Effector CD4-positive, alpha-beta T cell (primary cell): ENCODE results near the gene RIMBP3C.
"Not testable (repeated sequence)": the region's sequence is repeated elsewhere in the genome, so short reads cannot be mapped to it uniquely, and the experiment has no call there.

Experiments used
- DNase-seq: peaks from one replicate; pipeline ENCODE4 v3.0.0-alpha.2; 2020

RIMBP3C gene

GRCh38 chr22:21571679-21572078 is 20.4 kb upstream of the RIMBP3C start:
- no peak for DNase-seq

DNA sequence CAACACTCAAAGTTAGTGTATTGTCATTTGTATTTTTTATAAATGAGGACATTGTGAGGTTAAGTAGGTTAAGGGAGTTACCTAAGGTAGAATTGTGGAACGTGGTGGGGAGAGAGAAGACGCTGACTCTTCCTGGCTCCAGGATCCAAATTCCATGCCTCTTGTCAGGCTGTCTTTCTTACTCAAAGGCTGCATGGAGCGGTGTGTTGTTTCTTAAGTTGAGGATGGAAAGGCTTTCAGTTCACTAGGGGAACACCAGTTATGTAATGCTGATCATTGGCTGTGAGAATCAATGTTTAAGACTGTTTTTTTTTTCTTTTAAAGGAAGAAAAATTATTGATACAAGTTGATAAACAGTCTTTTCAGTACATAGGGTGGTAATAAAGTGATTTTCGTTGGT is 19.1 kb upstream of the RIMBP3C start:
- DNase-seq, result no peak

GRCh38 chr22:21569459-21570170 is 18.4 kb upstream of the RIMBP3C start:
- no peak for DNase-seq

DNA sequence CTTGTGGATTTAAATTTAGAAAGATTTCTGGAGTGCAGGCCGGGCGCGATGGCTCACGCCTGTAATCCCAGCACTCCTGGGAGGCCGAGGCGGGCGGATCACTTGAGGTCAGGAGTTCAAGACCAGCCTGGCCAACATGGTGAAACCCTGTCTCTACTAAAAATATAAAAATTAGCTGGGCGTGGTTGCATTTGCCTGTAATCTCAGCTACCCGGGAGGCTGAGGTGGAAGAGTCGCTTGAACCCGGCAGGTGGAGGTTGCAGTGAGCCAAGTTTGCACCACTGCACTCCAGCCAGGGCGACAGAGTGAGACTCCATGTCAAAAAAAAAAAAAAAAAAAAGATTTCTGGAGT is 17.8 kb upstream of the RIMBP3C start:
- DNase-seq, result not testable (repeated sequence)

DNA sequence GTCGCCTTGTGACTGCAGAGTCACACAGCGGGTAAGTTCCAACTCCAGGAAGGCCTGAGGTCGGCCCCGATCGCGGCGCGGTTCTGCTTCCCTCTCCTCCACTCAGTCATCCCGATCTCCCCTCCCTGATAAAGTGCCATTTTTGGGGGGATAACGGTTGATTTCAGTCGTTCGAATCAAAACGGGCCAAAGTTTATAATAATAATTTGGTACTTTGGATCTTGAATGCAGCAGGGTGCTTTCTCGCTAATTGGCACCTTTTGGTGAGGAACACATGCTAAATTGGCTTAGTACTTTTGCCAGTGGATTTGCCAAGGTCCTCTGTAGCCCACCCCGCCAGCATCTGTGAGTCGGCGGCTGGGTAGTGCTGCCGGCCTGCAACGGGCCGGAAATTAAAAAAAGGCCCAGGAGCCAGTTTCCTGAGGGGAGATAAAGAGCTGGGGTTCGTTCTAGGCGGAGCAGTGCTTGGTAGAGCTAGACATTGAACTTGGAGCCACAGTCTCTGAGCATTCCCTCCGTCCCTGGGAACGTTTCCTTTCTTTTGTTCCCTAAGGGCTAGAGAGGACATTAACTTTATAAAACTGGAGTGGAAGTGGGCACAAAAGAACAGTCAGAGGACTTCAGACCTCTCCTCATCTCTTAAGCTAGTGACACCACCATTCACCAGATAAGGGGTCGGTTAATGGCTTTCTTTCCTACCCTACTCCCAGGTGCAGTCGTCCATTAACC is 17.2 kb upstream of the RIMBP3C start:
- DNase-seq, result no peak

DNA sequence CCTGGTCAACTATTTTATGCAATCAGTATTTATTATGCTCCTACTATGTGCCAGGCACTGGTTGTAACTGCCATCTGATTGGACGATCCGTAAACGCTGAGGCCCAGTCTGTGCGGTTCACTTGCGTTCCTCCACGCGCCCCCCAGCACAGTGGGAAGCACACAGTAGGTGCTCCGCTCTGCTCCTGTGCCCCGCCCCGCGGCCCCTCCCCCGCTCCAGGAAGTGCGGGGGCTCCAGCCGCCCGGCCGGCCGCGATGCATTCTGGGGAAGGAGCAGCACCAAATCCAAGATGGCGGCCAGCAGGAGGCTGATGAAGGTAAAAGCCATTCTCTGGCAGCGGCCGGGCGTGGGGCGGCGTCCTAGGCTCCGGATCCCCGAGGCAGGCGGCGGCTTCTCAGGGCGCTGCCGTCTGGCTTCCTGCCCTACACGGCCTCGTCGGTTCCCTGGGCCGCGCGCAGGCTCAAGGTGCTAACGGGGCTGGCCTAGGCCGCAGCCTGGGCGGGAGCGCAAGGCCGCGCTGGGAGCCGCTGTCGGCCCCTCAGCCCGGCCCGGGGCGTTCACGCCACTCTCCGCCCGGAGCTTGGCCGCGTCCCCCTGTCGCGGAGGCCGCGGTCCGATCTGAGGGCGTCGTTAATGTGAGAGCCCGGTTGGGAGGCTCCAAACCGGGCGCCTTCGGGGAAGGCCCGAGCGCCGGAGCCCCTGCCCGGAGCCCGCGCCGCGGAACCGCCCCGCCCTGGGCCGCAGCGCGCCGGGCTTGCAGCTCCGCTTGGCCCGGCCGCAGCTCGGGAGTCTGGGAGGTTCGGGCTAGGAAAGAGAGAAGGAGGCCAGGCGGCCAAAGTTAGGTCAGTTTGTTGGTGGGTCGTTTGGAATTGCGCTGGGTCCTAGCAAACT is 16.4 kb upstream of the RIMBP3C start, which contains the start of gene UBE2L3:
Gene UBE2L3, plus strand, starts transcription at position 259 of the 891 bp plus-strand sequence. Its CDS starts 31 bp downstream, at position 290.
- DNase-seq, result peak; percentile 75

DNA sequence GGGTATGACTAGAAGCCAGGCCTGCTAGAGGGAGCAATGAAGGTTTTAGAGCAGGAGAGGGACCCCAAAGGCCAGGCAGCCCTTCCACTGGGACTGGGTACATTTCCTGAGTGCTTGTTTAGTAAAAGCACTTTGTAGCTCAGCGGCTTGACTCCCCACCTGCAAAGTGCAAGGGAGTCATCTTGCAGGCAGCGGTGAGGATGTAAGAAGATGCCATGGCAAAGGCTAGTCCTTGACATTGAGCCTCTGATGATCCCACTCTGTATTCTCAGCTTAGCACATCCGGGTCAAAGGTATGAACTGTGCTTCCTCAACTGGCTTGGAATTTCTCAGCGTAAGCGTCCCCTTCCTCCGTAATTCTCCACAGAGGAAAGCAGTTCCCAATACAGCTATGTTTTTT is 13.2 kb upstream of the RIMBP3C start:
- no peak for DNase-seq

- no peak for DNase-seq
Measured at GRCh38 chr22:21563912-21564311, 12.7 kb upstream of the RIMBP3C start.

DNA sequence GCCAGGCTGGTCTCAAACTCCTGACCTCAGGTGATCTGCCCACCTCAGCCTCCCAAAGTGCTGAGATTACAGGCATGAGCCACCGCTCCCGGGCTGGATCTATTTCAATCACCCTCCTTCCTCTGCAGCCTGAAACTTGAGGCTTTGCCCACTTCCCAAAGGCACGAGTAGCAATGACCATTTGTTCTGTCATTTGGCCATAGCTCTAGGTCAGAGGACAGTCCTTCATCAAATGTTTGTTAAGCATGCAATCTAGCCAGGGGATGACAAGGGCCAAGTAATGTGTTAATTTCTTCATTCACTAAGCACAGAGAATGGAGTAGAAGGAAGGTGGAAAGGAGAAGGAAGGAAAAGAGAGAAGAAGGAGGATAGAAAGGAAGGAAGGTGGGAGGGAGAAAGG is 9.4 kb upstream of the RIMBP3C start:
- not testable (repeated sequence) for DNase-seq

DNA sequence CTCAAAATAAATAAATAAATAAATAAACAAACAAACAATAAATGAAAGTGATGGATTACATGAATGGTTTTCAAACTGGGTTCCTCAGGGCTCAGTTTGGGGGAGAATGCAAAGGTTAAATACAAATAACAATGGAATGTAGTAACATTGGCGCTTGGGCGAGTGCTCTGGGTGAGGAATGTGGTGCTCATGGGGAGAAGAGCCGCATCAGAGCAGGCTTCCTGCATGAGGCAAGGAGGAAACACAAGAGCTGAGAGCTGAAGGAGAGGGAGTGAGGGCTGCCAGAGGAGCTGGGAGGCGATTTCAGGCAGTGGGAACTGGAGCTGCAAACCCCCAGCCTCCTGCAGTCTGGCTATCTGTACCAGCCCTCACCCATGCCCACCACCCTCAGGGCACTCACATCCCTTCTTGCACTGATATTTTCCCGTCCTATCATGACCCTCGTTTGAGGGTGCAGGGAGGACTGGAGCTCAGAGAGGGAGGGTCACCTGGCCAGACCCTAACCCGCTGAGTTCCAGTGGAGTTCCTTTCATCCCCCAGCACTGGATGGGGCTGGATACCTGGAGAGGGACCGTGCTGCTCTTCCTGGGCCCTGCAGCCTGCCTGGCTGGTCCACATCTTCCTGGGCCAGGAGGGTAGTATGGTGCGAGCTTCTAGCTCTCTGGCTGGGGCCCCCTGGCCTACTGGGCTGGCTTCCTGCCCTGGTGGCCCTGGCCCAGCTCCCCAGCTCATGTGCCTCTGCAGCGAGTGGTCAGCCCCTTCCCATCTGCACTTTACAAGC is 8.3 kb upstream of the RIMBP3C start:
- DNase-seq, result not testable (repeated sequence)

DNA sequence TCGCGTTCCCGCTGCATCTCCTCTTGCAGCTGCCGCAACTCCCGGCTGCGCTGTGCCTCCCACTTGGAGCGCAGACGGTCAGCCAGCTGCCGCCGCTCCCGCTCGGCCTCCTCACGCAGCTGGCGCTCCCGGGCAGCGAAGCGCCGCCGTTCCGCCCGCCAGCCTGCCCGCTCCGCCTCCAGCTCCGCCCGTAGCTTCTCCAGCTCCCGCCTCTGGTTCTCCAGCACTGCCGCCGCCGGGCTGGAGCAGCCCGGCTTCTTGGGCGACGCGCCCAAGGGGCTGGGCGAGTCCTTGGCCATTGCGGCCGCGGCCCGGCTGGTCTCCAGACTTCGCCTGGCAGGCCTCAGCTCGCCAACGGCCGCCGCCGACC is 598 bp downstream of the RIMBP3C start:
- DNase-seq, result not testable (repeated sequence)

GRCh38 chr22:21550008-21550677 is 1.1 kb downstream of the RIMBP3C start:
- not testable (repeated sequence) for DNase-seq

- DNase-seq, result not testable (repeated sequence)
Measured at GRCh38 chr22:21549558-21549957, 1.7 kb downstream of the RIMBP3C start.

DNA sequence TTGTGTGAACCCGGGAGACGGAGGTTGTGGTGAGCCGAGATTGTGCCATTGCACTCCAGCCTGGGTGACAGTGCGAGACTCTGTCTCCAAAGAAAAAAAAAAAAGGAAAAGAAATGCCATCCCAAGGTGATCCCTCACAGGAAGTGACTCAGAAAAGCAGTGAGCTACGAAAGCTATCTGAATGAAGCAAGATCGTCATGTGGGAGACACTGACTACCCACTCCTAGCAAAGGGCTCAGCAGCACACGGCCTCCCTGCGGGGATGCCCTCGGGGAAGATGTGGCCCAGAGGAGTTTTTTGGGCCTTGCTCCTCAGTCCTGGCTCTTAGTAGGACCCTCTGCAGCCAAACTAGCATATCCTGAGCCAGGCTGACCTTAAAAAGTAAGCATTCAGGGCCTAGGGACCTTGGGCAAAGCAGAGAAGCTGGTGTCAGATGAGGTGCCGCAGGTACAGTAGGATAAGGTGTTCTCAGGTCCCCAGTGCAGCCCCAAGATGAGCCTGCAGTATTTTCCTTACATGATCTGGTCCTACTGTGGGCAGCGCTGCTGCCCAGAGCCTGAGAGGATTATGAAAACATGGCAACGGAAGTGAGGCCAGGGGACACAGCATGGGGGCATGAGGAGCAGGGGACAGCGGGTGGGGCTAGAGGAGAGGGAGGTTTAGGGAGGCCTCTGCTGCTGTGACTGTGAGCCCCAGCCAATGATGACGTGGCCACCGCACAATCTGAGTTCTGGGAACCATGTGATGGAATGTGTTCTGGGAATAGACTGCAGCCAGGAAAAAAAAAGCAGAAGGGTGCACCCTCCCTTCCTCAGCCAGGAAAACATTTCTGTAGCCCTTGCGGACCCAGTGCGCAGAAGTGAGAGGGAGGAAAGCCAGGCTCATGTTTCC is 6.6 kb downstream of the RIMBP3C start:
- DNase-seq, result not testable (repeated sequence)

GRCh38 chr22:21539862-21540261 is 11.4 kb downstream of the RIMBP3C start:
- not testable (repeated sequence) for DNase-seq

DNA sequence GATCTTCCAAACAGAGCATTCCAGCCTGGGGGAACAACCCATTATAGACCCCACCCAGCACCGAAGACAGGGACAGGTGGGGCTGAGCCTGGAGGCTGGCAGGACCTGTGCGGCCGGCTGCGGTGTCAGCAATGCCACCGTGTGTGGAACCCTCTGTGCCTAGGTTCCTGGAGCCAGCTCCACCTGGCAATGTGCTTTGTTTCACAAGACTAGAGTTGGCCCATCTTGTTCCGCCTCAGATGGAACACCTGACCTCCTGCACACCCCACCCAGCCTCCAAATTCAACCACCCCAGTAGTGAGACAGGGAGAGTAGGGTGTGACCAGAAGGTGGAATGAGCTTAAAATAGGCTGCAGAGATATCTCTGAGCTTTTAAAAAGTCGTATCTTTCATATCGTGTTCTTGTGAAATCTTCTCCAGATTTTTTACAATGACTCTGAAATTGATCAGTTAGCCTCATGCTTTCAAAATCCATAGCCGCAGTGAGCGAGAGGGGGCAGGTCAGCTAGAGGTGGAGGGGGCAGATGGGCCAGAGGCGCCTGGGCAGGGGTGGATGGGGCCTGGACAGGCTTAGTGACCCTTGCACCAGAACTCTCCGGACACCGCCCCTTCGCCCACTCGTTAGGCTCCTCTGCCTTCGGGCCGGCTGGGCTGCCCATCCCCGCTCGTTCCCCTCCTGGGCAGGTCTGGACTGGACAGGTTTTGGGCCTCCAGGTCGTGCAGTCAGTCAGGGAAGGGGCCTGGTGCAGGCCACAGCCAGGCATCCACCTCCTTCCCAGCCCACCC is 18.2 kb downstream of the RIMBP3C start:
- DNase-seq, result not testable (repeated sequence)

- DNase-seq, result not testable (repeated sequence)
Measured at GRCh38 chr22:21531525-21531924, 19.7 kb downstream of the RIMBP3C start.

DNA sequence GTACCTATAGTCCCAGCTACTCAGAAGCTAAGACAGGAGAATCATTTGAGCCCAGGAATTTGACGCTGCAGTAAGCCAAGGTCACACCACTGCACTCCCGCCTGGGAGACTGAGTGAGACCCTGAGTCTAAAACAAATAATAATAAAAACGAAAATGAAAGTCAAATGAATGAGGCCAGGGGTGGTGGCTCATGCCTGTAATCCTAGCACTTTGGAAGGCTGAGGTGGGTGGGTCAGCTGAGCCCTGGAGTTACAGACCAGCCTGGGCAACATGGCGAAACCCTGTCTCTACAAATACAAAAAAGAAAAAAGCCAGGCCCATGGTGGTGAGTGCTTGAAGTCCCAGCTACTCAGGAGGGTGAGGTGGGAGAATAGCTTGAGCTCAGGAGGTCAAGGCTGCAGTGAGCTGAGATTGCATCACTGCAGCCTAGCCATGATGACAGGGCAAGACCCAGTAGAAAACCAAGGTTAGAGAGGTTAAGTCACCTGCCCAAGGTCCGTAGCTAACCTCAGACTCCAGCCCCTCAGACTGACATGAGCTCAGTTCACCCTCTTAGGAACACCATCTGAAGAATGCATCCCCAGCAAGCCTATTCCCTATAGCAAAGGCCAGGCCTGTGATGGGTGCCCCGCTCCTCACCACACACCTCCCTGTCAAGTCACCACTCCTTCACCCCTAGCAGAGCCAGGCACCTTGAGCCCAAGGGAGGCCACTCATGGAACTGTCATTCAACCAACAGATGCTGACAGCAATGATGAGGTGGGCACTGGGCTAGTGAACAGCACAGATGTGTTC is 24.4 kb downstream of the RIMBP3C start:
- not testable (repeated sequence) for DNase-seq
